ENCODE data around the gene OSBPL2.

DNA sequence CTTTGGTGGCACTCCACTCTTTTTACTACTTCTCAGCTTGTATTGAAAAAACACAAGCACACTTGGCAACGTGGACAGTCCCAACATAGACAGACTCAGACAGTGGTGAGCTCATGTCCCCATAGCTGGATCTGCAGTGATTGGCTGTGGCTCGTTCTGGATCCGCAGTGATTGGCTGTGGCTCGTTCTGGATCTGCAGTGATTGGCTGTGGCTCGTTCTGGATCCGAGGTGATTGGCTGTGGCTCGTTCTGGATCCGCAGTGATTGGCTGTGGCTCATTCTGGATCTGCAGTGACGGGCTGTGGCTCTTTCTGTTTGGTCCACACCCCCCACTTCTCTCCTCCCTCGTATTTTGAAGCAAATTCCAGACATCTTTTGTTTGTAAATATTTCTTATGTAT, 28.0 kb downstream of the OSBPL2 start:
- TF ChIP-seq CTCF (IDR thresholded peaks at IDR 0.05; ENCODE audit: low read depth, low read length, missing input control) (no peak), YY1 (IDR thresholded peaks at IDR 0.05) (no peak), HNF4A (conservative IDR thresholded peaks at IDR 0.05) (no peak)
- TF ChIP-seq, protein P1, sequence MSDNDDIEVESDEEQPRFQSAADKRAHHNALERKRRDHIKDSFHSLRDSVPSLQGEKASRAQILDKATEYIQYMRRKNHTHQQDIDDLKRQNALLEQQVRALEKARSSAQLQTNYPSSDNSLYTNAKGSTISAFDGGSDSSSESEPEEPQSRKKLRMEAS (IDR thresholded peaks at IDR 0.05): no peak

All from liver (tissue), 3 donors.